GM18505 (cell line): ENCODE results near the gene ST6GAL1.

Experiments
- ATAC-seq: cut with Tn5 transposase; IDR thresholded peaks from one replicate; pipeline ENCODE4 v1.9.1; 2021; ENCODE audit not compliant: unreplicated experiment
- POLR2A ChIP-seq: IDR thresholded peaks from 4 replicates; pipeline ENCODE4 v1.6.1; 2011; ENCODE audit warnings: borderline replicate concordance; ENCODE audit not compliant: insufficient read depth, insufficient read length; ENCODE audit errors: extremely low read depth

ST6GAL1 gene

DNA sequence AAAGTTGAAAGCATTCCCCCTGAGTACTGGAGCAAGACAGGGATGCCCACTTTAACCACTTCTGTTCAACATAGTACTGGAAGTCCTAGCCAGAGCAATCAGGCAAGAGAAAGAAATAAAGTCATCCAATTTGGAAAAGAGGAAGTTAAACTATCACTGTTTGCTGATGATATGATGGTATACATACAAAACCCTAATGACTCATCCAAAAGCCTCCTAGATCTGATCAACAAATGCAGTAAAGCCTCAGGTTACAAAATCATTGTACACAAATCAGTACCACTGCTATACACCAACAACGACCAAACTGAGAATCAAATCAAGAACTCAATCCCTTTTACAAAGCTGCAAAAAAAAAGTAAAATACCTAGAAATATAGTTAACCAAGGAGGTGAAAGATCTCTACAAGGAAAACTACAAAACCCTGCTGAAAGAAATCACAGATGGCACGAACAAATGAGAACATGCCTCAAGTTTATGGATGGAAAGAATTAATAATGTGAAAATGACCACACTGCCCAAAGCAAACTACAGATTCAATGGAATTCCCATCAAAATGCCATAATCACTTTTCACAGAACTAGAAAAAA, 168.7 kb downstream of the ST6GAL1 start:
- ATAC-seq: no peak
- TF ChIP-seq POLR2A: no peak

DNA sequence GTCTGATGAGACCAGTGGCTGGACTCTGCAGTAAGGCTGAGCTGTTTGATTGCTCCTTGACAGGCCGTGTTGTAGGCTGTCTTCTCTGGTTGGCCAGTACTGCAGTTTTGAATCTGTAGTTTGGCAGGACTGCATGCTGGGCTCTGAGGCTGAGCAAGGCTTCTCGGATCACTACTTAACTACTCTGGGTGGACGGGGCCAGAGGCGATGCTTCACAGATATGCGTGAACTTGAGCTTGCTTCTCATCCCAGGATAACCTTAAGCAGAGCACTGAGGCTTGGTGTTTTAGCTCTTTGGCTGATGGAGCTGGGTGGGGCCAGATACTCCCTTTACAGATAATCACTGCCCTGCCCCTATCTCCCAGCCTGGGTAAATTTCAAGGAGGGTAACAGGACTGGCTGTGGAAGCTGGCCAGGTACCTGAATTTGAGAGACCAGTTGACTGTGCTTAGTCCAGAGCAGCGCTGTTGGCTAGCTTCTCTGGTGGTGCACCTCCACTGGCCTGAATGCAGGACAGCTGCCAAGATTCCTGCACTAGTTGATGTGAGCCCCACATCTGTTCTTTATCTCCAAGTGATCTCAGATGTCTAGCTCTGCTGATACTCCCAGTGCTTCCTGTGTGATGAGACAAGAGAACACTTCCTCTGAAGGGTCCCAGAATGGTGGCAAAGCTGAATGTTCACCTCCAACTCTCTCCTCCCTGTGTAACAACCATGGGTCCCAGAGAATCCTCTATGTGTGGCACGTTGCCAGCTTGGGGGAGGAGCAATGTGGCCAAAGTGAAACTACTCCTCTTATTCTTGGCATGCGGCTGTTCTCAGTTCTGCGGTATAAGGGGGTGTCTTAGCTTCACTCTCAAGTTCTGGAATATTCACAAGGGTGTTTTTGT, 171.1 kb downstream of the ST6GAL1 start:
- ATAC-seq: no peak
- TF ChIP-seq POLR2A: no peak

DNA sequence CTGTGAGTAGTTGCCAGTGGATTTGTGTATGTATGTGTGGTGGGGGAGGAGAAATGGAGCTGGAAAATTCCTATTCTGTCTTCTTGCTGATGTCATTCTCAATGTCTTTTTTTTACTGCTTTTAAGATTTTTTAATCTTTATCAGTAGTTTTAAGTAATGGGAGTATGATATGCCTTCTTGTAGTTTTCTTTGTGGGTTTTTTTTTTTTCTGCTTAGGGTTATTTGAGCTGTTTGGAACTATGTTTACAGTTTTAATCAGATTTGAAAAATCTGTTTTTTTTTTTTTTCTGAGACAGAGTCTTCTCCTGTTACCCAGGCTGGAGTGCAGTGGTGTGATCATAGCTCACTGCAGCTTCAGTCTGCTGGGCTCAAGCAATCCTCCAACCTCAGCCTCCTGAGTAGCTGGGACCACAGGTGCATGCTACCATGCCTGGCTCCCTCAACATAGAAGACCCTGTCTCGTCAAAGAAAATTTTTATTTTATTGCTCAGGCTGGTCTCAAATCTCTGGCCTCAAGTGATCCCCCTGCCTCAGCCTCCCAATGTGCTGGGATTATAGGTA, 171.8 kb downstream of the ST6GAL1 start:
- TF ChIP-seq POLR2A: no peak
- no peak for ATAC-seq

GRCh38 chr3:187103251-187103650, 172.9 kb downstream of the ST6GAL1 start:
- no peak for ATAC-seq
- TF ChIP-seq POLR2A: no peak

DNA sequence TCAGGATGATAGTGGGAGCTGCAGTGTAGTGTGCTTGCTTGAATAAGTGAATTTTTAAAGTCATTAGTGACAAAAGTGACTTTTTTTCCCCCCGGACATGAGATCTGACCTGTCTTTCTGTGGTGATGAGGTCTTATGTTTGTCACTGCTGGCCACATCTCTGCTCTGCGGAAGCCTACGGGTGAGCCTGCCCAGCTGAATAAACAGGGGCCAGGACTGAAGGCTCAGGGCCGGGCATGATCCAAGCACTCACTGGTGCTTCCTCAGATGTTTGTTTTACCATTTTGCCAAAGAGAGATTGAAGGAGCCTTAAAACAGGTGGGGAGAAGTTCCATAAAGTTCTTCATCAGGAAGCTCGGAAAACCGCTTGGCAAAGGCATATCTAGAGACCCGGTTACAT, 174.0 kb downstream of the ST6GAL1 start:
- ATAC-seq: no peak
- TF ChIP-seq POLR2A: no peak

- TF ChIP-seq POLR2A: no peak
- no peak for ATAC-seq
Measured at GRCh38 chr3:187104933-187105332, 174.6 kb downstream of the ST6GAL1 start.

DNA sequence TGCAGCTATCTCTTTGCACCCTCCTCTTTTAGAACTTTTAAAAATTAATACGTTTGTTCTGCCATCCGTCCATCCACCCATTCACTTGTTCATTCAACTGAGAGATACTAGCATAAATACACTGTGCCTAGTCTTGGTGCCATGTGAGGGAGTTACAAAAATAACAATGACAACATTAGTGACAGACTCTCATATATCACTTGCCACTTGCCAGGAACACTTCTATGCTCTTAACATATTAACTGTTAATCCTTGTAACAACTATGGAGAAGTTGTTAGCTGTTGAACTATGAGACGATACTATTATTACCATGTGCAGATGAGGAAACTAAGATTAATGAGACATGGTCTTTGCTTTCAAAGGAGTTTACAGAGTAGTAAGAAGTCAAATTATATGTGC, 175.4 kb downstream of the ST6GAL1 start:
- ATAC-seq: no peak
- no peak for TF ChIP-seq POLR2A

DNA sequence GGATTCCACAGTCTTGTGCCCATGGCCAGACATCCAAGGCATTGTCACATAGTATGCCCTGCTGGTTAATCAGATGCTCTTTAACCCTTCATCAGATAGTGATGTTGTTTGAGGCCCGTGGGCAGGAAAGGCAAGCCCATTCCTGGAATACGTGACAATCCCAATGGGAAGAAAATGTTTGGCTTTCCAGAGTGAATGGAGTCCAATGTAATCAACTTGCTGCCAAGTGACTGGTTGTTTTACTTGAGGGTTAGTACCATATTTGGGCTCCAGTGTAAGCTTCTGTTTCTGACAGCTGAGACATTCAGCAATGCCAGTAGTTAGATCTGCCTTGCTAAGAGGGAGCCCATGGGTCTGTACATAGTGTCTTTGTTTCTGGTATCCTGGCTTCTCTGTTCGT, 177.7 kb downstream of the ST6GAL1 start:
- no peak for ATAC-seq
- no peak for TF ChIP-seq POLR2A

GRCh38 chr3:187110156-187110555, 179.8 kb downstream of the ST6GAL1 start:
- TF ChIP-seq POLR2A: no peak
- no peak for ATAC-seq

DNA sequence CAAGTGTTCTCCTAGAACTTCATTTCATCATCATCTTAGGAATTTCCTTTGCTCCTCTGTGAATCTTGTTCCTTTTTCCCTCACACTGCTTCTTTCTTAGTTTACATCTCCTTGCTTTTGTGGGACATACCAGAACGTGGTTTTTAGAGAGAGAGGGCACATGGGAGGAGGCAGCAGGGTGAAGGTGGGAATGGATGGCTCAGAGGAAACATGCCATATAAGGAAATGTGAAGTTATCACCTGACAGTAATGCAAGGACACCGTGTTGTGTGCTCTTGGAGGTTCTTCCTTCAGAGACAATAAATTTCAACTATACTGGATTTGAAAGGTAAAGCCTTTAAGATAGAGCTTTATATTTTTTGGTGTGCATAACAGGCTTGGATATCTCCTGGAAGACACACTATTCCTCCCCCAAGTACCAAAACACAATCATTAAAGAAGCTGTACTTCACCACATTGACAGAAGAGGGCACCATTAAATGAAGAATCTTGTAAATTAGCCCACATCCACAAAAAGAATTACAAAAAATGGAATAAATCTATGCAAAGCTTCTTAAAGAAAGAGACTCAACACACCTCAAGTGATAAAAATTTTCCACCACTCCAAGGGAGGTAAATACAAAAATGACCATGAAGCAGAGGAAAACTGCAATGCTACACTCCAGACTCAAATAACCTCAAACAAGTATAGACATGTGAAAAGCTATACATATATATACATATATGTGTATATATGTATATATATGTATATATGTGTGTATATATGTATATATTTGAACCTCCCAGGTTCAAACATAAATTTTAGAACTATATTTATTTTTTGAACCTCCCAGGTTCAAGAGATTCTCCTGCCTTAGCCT, 182.8 kb downstream of the ST6GAL1 start:
- no peak for TF ChIP-seq POLR2A
- ATAC-seq: no peak

GRCh38 chr3:187114511-187114910, 184.2 kb downstream of the ST6GAL1 start:
- no peak for TF ChIP-seq POLR2A
- ATAC-seq: no peak

GRCh38 chr3:187120326-187120725, 190.0 kb downstream of the ST6GAL1 start:
- TF ChIP-seq POLR2A: no peak
- no peak for ATAC-seq

DNA sequence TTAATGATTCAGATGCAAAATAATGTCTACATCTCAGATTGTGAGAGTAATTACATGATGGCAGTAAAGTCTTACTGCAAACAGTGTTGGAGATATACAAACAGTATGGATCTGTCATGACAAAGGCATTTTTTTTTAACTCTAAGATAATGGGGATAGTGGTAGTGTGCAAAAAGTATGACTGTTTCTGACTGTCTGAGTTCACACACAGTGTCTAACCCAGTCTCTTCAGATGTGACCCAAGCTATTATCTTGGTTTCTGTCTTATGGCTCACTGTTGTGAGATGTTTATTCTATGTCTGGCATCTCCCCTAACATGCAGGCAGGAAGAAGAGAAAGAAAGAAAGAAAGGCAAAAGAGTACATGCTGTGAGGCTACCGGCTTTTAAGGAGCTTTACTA, 191.9 kb downstream of the ST6GAL1 start:
- no peak for ATAC-seq
- TF ChIP-seq POLR2A: no peak
